WTC11 (cell line): ENCODE measurements around the gene CD2AP. TPM values are rescaled to one million over a fixed set of nuclear protein-coding genes. Genes with fewer than 3 reads are reported as not detected.

Experiments
- ATAC-seq: fragments of 200-7000 bp; cut with Tn5 transposase; 2 replicates; pipeline ENCODE4 v1.10.0; 2021; ENCODE audit warnings: mild to moderate bottlenecking, moderate library complexity
- CTCF ChIA-PET: fragments of 300-600 bp; sonication (Branson Sonifier 250); formaldehyde crosslinking; loops from one replicate; lab custom pipeline; 2021; ENCODE audit warnings: antibody characterized with exemption; lab: Charles Lee
- POLR2A ChIA-PET: fragments of 350-600 bp; sonication (Branson Sonifier 250); formaldehyde crosslinking; loops from one replicate; lab custom pipeline; 2021; ENCODE audit warnings: antibody characterized with exemption; lab: Charles Lee
- DNase-seq: peaks from one replicate; pipeline ENCODE4 v3.0.0; 2021; ENCODE audit warnings: low spot score
- H3K27ac Mint-ChIP-seq: 2 replicates; pipeline ENCODE4 v1.8.0; 2021; ENCODE audit warnings: mixed read lengths
- H3K27me3 Mint-ChIP-seq: 2 replicates; pipeline ENCODE4 v1.8.0; 2021; ENCODE audit warnings: low read depth, mild to moderate bottlenecking, moderate library complexity, mixed read lengths
- H3K36me3 Mint-ChIP-seq: 2 replicates; pipeline ENCODE4 v1.8.0; 2021; ENCODE audit warnings: mixed read lengths
- H3K4me1 Mint-ChIP-seq: 2 replicates; pipeline ENCODE4 v1.8.0; 2022; ENCODE audit warnings: mixed read lengths
- H3K4me3 Mint-ChIP-seq: 2 replicates; pipeline ENCODE4 v1.8.0; 2021; ENCODE audit warnings: mild to moderate bottlenecking, moderate library complexity, mixed read lengths
- H3K9me3 Mint-ChIP-seq: 2 replicates; pipeline ENCODE4 v1.8.0; 2021; ENCODE audit warnings: mixed read lengths
- AFF4 ChIP-seq: sonication (generic); formaldehyde crosslinking; IDR thresholded peaks from 2 replicates; pipeline ENCODE4 v1.8.1; 2023; ENCODE audit warnings: mild to moderate bottlenecking, missing genetic modification reagents, borderline replicate concordance
- CREB1 ChIP-seq: sonication (generic); formaldehyde crosslinking; IDR thresholded peaks from 2 replicates; pipeline ENCODE4 v1.8.0; 2023; ENCODE audit warnings: mild to moderate bottlenecking, missing genetic modification reagents
- ELF4 ChIP-seq: sonication (generic); formaldehyde crosslinking; IDR thresholded peaks from 2 replicates; pipeline ENCODE4 v1.8.1; 2022; ENCODE audit warnings: low read depth, mild to moderate bottlenecking, moderate library complexity, missing genetic modification reagents
- FOXJ3 ChIP-seq: sonication (generic); formaldehyde crosslinking; IDR thresholded peaks from 2 replicates; pipeline ENCODE4 v1.9.0; 2021; ENCODE audit warnings: missing genetic modification reagents, mild to moderate bottlenecking, borderline replicate concordance
- FOXP4 ChIP-seq: sonication (generic); formaldehyde crosslinking; IDR thresholded peaks from 2 replicates; pipeline ENCODE4 v1.8.0; 2022; ENCODE audit warnings: mild to moderate bottlenecking, missing genetic modification reagents
- GTF2I ChIP-seq: fragments of 250-450 bp; sonication (Bioruptor Pico); conservative IDR thresholded peaks from 2 replicates; pipeline ENCODE4 v1.4.0; 2021; ENCODE audit warnings: mild to moderate bottlenecking
- JAZF1 ChIP-seq: fragments of 250-450 bp; sonication (Bioruptor Pico); IDR thresholded peaks from 2 replicates; pipeline ENCODE4 v1.9.0; 2021; ENCODE audit warnings: moderate library complexity, mild to moderate bottlenecking, inconsistent platforms
- MLX ChIP-seq: sonication (generic); formaldehyde crosslinking; IDR thresholded peaks from 2 replicates; pipeline ENCODE4 v1.8.1; 2023; ENCODE audit warnings: mild to moderate bottlenecking, missing genetic modification reagents, moderate library complexity
- NFE2L1 ChIP-seq: sonication (generic); formaldehyde crosslinking; IDR thresholded peaks from 2 replicates; pipeline ENCODE4 v1.8.1; 2023; ENCODE audit warnings: missing genetic modification reagents
- NR1H2 ChIP-seq: sonication (generic); formaldehyde crosslinking; IDR thresholded peaks from 2 replicates; pipeline ENCODE4 v1.9.0; 2021; ENCODE audit warnings: mild to moderate bottlenecking, moderate library complexity, missing genetic modification reagents
- RORB ChIP-seq: fragments of 250-450 bp; sonication (Bioruptor Pico); IDR thresholded peaks from 2 replicates; pipeline ENCODE4 v1.9.0; 2021; ENCODE audit warnings: mild to moderate bottlenecking
- SOX15 ChIP-seq: fragments of 250-450 bp; sonication (Bioruptor Pico); IDR thresholded peaks from 2 replicates; pipeline ENCODE4 v1.9.0; 2021; ENCODE audit warnings: mild to moderate bottlenecking
- ZNF138 ChIP-seq: sonication (generic); formaldehyde crosslinking; conservative IDR thresholded peaks from 2 replicates; pipeline ENCODE4 v1.8.1; 2022; ENCODE audit warnings: mild to moderate bottlenecking, moderate library complexity, missing genetic modification reagents
- ZNF219 ChIP-seq: sonication (generic); formaldehyde crosslinking; IDR thresholded peaks from 2 replicates; pipeline ENCODE4 v1.8.0; 2023; ENCODE audit warnings: missing genetic modification reagents, mild to moderate bottlenecking, borderline replicate concordance
- ZNF416 ChIP-seq: fragments of 250-450 bp; sonication (Bioruptor Pico); IDR thresholded peaks from 2 replicates; pipeline ENCODE4 v1.9.0; 2021; ENCODE audit warnings: mild to moderate bottlenecking, inconsistent platforms
- ZNF425 ChIP-seq: fragments of 250-450 bp; sonication (Bioruptor Pico); conservative IDR thresholded peaks from 2 replicates; pipeline ENCODE4 v1.9.0; 2021; ENCODE audit warnings: mild to moderate bottlenecking
- total RNA-seq: library from RNA; stranded (reverse); gene quantifications from 3 replicates; pipeline ENCODE4 v1.2.3, GENCODE V29; 2021
- TF ChIP-seq, protein P1 (sequence below): sonication (generic); formaldehyde crosslinking; IDR thresholded peaks from 2 replicates; pipeline ENCODE4 v1.8.0; 2022; ENCODE audit warnings: missing genetic modification reagents
- TF ChIP-seq, protein P2 (sequence below): fragments of 250-450 bp; sonication (Bioruptor Pico); IDR thresholded peaks from 2 replicates; pipeline ENCODE4 v2.1.2; 2022; ENCODE audit warnings: mild to moderate bottlenecking, moderate library complexity
- TF ChIP-seq, protein P3 (sequence below): fragments of 250-450 bp; sonication (Bioruptor Pico); IDR thresholded peaks from 2 replicates; pipeline ENCODE4 v1.8.0; 2021; ENCODE audit warnings: mild to moderate bottlenecking
- TF ChIP-seq, protein P4 (sequence below): sonication (generic); formaldehyde crosslinking; IDR thresholded peaks from 2 replicates; pipeline ENCODE4 v1.8.1; 2023; ENCODE audit warnings: mild to moderate bottlenecking, missing genetic modification reagents, moderate library complexity

Gene CD2AP
- total RNA-seq, 1 experiment from 2014 or later, result 77.0 TPM

DNA sequence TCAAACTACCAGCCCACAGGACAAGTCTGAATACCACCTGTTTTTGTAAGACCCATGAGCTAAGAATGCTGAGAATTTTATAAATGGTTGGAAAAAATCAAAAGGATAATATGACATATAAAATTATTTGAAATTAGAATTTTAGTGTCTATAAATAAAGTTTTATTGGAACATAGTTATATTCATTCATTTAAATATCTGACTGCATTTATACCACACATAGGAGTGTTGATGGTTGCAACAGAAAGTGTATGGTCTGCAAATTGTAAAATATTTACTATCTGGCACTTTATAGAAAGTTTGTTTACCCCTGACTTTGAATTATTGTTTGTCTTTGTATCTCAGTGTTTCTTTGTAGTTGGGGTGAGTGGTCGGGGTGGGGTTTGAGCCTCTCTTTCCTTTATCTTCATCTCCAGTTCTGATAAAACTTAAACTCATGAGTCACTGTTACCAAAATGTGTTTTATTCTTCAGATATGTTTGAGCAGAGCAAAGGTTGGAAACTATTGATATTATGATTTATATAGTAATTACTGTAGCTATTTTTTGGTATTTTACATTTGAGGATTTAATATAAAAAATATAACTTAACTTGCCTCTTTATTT lies 55.5 kb downstream of the CD2AP start (continued):
- TF ChIP-seq FOXP4 (CRISPR knock-in tag) (no peak), NR1H2 (CRISPR knock-in tag) (no peak), ZNF416 (CRISPR knock-in tag) (no peak), NFE2L1 (no peak), MLX (CRISPR knock-in tag) (no peak), AFF4 (CRISPR knock-in tag) (no peak)
- TF ChIP-seq, protein P1, sequence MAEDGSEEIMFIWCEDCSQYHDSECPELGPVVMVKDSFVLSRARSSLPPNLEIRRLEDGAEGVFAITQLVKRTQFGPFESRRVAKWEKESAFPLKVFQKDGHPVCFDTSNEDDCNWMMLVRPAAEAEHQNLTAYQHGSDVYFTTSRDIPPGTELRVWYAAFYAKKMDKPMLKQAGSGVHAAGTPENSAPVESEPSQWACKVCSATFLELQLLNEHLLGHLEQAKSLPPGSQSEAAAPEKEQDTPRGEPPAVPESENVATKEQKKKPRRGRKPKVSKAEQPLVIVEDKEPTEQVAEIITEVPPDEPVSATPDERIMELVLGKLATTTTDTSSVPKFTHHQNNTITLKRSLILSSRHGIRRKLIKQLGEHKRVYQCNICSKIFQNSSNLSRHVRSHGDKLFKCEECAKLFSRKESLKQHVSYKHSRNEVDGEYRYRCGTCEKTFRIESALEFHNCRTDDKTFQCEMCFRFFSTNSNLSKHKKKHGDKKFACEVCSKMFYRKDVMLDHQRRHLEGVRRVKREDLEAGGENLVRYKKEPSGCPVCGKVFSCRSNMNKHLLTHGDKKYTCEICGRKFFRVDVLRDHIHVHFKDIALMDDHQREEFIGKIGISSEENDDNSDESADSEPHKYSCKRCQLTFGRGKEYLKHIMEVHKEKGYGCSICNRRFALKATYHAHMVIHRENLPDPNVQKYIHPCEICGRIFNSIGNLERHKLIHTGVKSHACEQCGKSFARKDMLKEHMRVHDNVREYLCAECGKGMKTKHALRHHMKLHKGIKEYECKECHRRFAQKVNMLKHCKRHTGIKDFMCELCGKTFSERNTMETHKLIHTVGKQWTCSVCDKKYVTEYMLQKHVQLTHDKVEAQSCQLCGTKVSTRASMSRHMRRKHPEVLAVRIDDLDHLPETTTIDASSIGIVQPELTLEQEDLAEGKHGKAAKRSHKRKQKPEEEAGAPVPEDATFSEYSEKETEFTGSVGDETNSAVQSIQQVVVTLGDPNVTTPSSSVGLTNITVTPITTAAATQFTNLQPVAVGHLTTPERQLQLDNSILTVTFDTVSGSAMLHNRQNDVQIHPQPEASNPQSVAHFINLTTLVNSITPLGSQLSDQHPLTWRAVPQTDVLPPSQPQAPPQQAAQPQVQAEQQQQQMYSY (CRISPR knock-in tag), result no peak

DNA sequence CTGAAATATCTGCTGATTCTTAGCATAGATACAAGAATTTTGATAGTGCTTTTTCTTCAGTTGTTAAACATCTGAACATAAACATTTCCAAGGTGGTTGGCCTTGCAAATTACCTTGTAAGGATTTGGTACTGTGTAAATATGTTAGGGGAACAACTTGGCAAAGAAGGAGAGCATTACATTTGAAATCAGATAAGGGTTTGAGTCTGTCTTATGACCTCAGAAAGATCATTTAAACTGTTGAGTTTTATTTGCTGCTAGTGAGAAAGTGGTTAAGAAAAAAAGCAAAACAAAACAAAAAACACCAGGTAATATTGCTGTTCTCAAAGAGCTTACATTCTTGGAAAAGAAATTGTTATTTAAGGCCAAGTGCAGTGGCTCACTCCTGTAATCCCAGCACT lies 56.5 kb downstream of the CD2AP start:
- peaks cover 12% of the 10 kb centered on the region for H3K4me1 Mint-ChIP-seq
- ChIA-PET CTCF (no interaction called here), POLR2A (no interaction called here)
- peaks cover 22% of the 10 kb centered on the region for H3K36me3 Mint-ChIP-seq
- ATAC-seq, result no peak
- H3K27me3 Mint-ChIP-seq, result no peaks in the 10 kb centered on the region
- H3K4me3 Mint-ChIP-seq, result no peak overlapping the region
- no peaks in the 10 kb centered on the region for H3K9me3 Mint-ChIP-seq
- peak overlapping the region; percentile 48; the same call in 1 of the 2 replicates for H3K27ac Mint-ChIP-seq
- DNase-seq, result no peak
- TF ChIP-seq SOX15 (no peak), JAZF1 (CRISPR knock-in tag) (no peak), FOXJ3 (CRISPR knock-in tag) (no peak), ZNF219 (CRISPR knock-in tag) (no peak), GTF2I (CRISPR knock-in tag) (no peak), ELF4 (CRISPR knock-in tag) (no peak), ZNF416 (CRISPR knock-in tag) (no peak), RORB (no peak), CREB1 (CRISPR knock-in tag) (no peak), ZNF425 (CRISPR knock-in tag) (no peak), ZNF138 (CRISPR knock-in tag) (no peak)
- TF ChIP-seq, protein P2, sequence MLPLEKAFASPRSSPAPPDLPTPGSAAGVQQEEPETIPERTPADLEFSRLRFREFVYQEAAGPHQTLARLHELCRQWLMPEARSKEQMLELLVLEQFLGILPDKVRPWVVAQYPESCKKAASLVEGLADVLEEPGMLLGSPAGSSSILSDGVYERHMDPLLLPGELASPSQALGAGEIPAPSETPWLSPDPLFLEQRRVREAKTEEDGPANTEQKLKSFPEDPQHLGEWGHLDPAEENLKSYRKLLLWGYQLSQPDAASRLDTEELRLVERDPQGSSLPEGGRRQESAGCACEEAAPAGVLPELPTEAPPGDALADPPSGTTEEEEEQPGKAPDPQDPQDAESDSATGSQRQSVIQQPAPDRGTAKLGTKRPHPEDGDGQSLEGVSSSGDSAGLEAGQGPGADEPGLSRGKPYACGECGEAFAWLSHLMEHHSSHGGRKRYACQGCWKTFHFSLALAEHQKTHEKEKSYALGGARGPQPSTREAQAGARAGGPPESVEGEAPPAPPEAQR (CRISPR knock-in tag), result no peak
- TF ChIP-seq, protein P3, sequence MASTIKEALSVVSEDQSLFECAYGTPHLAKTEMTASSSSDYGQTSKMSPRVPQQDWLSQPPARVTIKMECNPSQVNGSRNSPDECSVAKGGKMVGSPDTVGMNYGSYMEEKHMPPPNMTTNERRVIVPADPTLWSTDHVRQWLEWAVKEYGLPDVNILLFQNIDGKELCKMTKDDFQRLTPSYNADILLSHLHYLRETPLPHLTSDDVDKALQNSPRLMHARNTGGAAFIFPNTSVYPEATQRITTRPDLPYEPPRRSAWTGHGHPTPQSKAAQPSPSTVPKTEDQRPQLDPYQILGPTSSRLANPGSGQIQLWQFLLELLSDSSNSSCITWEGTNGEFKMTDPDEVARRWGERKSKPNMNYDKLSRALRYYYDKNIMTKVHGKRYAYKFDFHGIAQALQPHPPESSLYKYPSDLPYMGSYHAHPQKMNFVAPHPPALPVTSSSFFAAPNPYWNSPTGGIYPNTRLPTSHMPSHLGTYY (CRISPR knock-in tag), result no peak
- TF ChIP-seq, protein P4, sequence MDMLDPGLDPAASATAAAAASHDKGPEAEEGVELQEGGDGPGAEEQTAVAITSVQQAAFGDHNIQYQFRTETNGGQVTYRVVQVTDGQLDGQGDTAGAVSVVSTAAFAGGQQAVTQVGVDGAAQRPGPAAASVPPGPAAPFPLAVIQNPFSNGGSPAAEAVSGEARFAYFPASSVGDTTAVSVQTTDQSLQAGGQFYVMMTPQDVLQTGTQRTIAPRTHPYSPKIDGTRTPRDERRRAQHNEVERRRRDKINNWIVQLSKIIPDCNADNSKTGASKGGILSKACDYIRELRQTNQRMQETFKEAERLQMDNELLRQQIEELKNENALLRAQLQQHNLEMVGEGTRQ (CRISPR knock-in tag), result no peak
